ENCODE results near the gene OR56B4. TPM values are rescaled to one million over a fixed set of nuclear protein-coding genes. Genes with fewer than 3 reads are reported as not detected.

Gene OR56B4
- total and polyA plus RNA-seq, 9 donors, result not detected

DNA sequence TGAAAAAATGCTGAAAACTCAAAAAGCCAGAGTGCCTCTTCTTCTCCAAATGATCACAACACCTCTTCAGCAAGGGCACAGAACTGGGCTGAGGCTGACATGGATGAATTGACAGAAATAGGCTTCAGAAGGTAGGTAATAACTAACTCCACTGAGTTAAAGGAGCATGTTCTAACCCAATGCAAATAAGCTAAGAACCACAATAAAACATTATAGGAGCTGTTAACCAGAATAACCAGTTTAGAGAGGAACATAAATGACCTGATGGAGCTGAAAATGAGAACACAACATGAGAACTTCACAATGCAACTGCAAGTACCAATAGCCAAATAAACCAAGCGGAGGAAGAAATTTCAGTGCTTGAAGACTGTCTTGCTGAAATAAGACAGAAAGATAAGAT, 9.2 kb downstream of the OR56B4 start:
- intact Hi-C loops (cut with DNase I), result no loop called here
- Histone ChIP-seq H3K4me3 (no peak overlapping the region), H3K4me1 (ENCODE audit: insufficient read depth) (no peaks in the 10 kb centered on the region), H3K27me3 (no peaks in the 10 kb centered on the region), H3K36me3 (no peaks in the 10 kb centered on the region), H3K9me3 (no peaks in the 10 kb centered on the region), H3K27ac (no peak overlapping the region)
- DNase-seq, result no peak
- TF ChIP-seq EP300 (IDR thresholded peaks at IDR 0.05), result no peak
- TF ChIP-seq, protein P1, sequence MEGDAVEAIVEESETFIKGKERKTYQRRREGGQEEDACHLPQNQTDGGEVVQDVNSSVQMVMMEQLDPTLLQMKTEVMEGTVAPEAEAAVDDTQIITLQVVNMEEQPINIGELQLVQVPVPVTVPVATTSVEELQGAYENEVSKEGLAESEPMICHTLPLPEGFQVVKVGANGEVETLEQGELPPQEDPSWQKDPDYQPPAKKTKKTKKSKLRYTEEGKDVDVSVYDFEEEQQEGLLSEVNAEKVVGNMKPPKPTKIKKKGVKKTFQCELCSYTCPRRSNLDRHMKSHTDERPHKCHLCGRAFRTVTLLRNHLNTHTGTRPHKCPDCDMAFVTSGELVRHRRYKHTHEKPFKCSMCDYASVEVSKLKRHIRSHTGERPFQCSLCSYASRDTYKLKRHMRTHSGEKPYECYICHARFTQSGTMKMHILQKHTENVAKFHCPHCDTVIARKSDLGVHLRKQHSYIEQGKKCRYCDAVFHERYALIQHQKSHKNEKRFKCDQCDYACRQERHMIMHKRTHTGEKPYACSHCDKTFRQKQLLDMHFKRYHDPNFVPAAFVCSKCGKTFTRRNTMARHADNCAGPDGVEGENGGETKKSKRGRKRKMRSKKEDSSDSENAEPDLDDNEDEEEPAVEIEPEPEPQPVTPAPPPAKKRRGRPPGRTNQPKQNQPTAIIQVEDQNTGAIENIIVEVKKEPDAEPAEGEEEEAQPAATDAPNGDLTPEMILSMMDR (IDR thresholded peaks at IDR 0.05), result no peak
- no peak for TF ChIP-seq POLR2A (IDR thresholded peaks at IDR 0.05)
- 91 to 95% (median 94%) methylated on average over 1 of the region's 1 CpG for WGBS, 3 donors

DNA sequence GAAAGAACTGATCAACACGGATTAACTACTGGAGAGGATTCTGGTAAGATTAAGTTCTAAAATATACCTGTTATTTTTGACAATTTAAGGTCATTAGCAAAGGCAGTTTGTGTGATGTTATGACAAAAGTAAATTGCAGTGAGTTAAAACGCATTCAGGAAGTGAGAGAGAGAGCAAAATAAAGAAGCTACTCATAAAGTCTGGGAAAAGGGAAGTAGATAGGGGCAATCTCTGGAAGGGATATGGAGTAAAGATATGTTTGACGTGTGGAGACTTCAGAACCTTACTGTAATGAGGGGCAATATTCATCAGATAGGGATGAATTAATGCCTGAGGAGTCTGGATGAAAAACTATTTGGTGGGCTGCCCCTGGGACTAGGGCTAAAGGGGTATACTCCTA, 16.8 kb downstream of the OR56B4 start:
- Histone ChIP-seq H3K9me3 (no peaks in the 10 kb centered on the region), H3K4me1 (ENCODE audit: insufficient read depth) (no peaks in the 10 kb centered on the region), H3K27ac (no peak overlapping the region), H3K4me3 (no peak overlapping the region), H3K36me3 (no peaks in the 10 kb centered on the region), H3K27me3 (no peaks in the 10 kb centered on the region)
- TF ChIP-seq, protein P1 (IDR thresholded peaks at IDR 0.05), result no peak
- TF ChIP-seq POLR2A (IDR thresholded peaks at IDR 0.05) (no peak), EP300 (IDR thresholded peaks at IDR 0.05) (no peak)
- WGBS, 3 donors, result 62 to 66% (median 66%) methylated on average over 3 of the region's 3 CpGs
- no peak for DNase-seq
- intact Hi-C loops (cut with DNase I), result no loop called here

DNA sequence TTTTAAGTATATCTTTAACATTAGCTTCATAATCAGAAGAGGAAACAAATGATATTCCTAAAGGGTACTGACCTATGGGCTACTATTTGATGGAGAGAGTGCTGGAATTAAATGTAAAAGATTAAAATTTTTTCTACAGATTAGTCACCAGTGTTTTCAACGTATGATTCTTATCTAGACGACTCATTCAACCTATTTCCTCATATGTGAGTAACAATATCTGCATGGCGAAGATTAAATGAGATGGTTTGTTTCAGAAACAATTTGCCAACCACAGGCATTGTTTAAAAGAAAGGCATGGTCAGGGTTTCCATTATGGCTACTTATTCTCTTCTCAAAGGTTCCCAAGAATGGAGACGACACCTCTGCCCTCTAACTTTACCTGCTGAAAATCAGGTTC, 20.4 kb downstream of the OR56B4 start:
- Histone ChIP-seq H3K36me3 (no peaks in the 10 kb centered on the region), H3K27me3 (no peaks in the 10 kb centered on the region), H3K4me1 (ENCODE audit: insufficient read depth) (no peaks in the 10 kb centered on the region), H3K27ac (no peak overlapping the region), H3K9me3 (no peaks in the 10 kb centered on the region), H3K4me3 (no peak overlapping the region)
- intact Hi-C loops (cut with DNase I), result no loop called here
- TF ChIP-seq EP300 (IDR thresholded peaks at IDR 0.05) (no peak), POLR2A (IDR thresholded peaks at IDR 0.05) (no peak)
- TF ChIP-seq, protein P1 (IDR thresholded peaks at IDR 0.05), result no peak
- 71 to 82% (median 76%) methylated on average over 4 of the region's 4 CpGs for WGBS, 3 donors
- DNase-seq, result no peak

DNA sequence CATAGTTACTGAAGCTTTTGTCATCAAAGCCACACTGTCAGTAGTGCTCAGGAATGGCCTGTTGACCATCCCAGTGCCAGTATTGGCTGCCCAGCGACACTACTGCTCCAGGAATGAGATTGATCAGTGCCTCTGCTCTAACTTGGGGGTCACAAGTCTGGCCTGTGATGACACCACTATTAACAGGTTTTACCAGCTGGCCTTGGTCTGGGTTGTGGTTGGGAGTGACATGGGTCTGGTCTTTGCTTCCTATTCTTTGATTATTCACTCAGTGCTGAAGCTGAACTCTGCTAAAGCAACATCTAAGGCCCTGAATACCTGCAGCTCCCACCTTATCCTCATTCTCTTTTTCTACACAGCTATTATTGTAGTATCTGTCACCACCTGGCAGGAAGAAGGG, 21.5 kb downstream of the OR56B4 start:
- DNase-seq, result no peak
- no peak for TF ChIP-seq EP300 (IDR thresholded peaks at IDR 0.05)
- no peak for TF ChIP-seq POLR2A (IDR thresholded peaks at IDR 0.05)
- TF ChIP-seq, protein P1 (IDR thresholded peaks at IDR 0.05), result no peak
- no peak overlapping the region for H3K27ac ChIP-seq
- no peak overlapping the region for H3K4me3 ChIP-seq
- no peaks in the 10 kb centered on the region for H3K36me3 ChIP-seq
- no peaks in the 10 kb centered on the region for H3K4me1 ChIP-seq (ENCODE audit: insufficient read depth)
- WGBS, 3 donors, result 75 to 93% (median 92%) methylated on average over 1 of the region's 1 CpG
- intact Hi-C loops (cut with DNase I), result no loop called here
- no peaks in the 10 kb centered on the region for H3K27me3 ChIP-seq
- H3K9me3 ChIP-seq, result no peaks in the 10 kb centered on the region

DNA sequence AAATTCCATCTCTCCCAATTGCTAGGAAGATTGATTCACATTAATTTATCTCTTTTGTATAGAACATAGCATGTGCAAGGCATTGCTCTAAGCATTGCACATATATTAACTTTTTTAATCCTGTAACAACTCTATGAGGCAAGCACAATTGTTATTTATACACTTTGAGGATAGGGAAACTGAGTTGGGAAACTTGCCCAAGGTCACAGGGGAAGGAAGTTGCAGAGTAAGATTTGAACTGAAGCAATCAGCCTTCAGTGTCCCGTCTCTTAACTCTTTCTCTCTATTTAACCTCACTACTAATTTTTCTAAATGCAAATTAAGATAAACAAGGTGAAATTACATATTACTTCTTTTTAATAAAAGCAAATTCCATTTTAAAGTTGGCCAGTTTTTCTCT, 22.2 kb downstream of the OR56B4 start:
- Histone ChIP-seq H3K4me1 (ENCODE audit: insufficient read depth) (no peaks in the 10 kb centered on the region), H3K27ac (no peak overlapping the region), H3K4me3 (no peak overlapping the region), H3K36me3 (no peaks in the 10 kb centered on the region), H3K9me3 (no peaks in the 10 kb centered on the region), H3K27me3 (no peaks in the 10 kb centered on the region)
- TF ChIP-seq, protein P1 (IDR thresholded peaks at IDR 0.05), result no peak
- no peak for TF ChIP-seq EP300 (IDR thresholded peaks at IDR 0.05)
- no peak for TF ChIP-seq POLR2A (IDR thresholded peaks at IDR 0.05)
- DNase-seq, result no peak
- intact Hi-C loops (cut with DNase I), result no loop called here
- 23 to 37% (median 25%) methylated on average over 1 of the region's 1 CpG for WGBS, 3 donors
